Measurements from ENCODE around the gene LRRK2.

Gene LRRK2

DNA sequence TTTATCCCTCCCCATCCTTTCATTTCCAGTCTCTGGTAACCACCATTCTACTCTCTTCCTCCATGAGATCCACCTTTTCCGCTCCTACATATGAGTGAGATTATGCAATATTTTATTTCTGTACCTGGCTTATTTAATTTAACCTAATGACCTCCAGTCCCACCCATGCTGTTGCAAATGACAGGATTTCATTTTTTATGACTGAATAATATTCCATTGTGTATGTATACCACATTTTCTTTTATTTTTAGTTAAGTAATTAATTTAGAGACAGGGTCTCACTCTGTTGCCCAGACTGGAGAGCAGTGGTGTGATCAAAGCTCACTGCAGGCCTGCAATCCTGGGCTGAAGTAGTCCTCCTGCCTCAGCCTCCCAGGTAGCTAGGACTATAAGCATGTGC, 2.6 kb downstream of the LRRK2 start:
- Histone ChIP-seq H3F3A (ENCODE audit: low read depth) (no peaks in the 10 kb centered on the region), H3K4me1 (ENCODE audit: insufficient read depth, low read length, poor library complexity, severe bottlenecking) (no peaks in the 10 kb centered on the region), H3K79me2 (ENCODE audit: insufficient read depth, low read length) (no peaks in the 10 kb centered on the region), H3K9me3 (ENCODE audit: insufficient read depth, low read depth, low read length) (no peaks in the 10 kb centered on the region), H3K4me2 (ENCODE audit: low read depth, low read length, poor library complexity, severe bottlenecking) (no peak overlapping the region), H3K27me3 (ENCODE audit: insufficient read depth, low read length, poor library complexity, severe bottlenecking) (no peaks in the 10 kb centered on the region), H3K9ac (ENCODE audit: low read depth, low read length, poor library complexity, severe bottlenecking) (no peak overlapping the region), H3K4me3 (ENCODE audit: low read length, poor library complexity, severe bottlenecking) (no peak overlapping the region), H3K36me3 (ENCODE audit: insufficient read depth, low read length) (no peaks in the 10 kb centered on the region), H3K9me2 (replicated peaks; ENCODE audit: low read depth, low read length) (no peaks in the 10 kb centered on the region), H4K20me1 (ENCODE audit: insufficient read depth, low read length, poor library complexity, severe bottlenecking) (no peaks in the 10 kb centered on the region), H2AFZ (ENCODE audit: low read length) (no peak overlapping the region)
- no peak for TF ChIP-seq EZH2phosphoT487 (IDR thresholded peaks at IDR 0.05; ENCODE audit: borderline replicate concordance)
- TF ChIP-seq, protein P1, sequence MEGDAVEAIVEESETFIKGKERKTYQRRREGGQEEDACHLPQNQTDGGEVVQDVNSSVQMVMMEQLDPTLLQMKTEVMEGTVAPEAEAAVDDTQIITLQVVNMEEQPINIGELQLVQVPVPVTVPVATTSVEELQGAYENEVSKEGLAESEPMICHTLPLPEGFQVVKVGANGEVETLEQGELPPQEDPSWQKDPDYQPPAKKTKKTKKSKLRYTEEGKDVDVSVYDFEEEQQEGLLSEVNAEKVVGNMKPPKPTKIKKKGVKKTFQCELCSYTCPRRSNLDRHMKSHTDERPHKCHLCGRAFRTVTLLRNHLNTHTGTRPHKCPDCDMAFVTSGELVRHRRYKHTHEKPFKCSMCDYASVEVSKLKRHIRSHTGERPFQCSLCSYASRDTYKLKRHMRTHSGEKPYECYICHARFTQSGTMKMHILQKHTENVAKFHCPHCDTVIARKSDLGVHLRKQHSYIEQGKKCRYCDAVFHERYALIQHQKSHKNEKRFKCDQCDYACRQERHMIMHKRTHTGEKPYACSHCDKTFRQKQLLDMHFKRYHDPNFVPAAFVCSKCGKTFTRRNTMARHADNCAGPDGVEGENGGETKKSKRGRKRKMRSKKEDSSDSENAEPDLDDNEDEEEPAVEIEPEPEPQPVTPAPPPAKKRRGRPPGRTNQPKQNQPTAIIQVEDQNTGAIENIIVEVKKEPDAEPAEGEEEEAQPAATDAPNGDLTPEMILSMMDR (conservative IDR thresholded peaks at IDR 0.05; ENCODE audit: low read length): no peak

DNA sequence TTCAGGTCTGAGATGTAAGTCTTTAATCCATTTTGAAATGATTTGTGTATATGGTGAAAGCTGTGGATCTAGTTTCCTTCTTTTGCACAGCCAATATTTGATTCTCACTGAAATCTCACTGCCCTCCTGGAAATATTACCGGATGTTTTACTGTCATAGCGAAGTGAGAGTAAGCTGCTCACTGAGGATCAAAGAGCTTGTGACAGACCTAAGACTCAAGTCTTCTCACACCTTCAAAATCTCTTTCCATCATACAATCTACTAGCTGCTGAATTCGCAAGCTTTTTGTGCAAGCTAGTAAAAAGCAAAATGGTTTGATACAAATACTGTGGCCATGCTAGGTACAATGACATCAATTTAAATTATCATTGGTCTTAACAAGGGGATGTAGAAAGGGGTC, 3.9 kb downstream of the LRRK2 start:
- Histone ChIP-seq H3K4me3 (ENCODE audit: low read length, poor library complexity, severe bottlenecking) (no peak overlapping the region), H3K36me3 (ENCODE audit: insufficient read depth, low read length) (no peaks in the 10 kb centered on the region), H2AFZ (ENCODE audit: low read length) (no peak overlapping the region), H3F3A (ENCODE audit: low read depth) (no peaks in the 10 kb centered on the region), H3K27me3 (ENCODE audit: insufficient read depth, low read length, poor library complexity, severe bottlenecking) (no peaks in the 10 kb centered on the region), H3K79me2 (ENCODE audit: insufficient read depth, low read length) (no peaks in the 10 kb centered on the region), H3K9me2 (replicated peaks; ENCODE audit: low read depth, low read length) (no peaks in the 10 kb centered on the region), H3K4me2 (ENCODE audit: low read depth, low read length, poor library complexity, severe bottlenecking) (no peak overlapping the region), H4K20me1 (ENCODE audit: insufficient read depth, low read length, poor library complexity, severe bottlenecking) (no peaks in the 10 kb centered on the region), H3K4me1 (ENCODE audit: insufficient read depth, low read length, poor library complexity, severe bottlenecking) (no peaks in the 10 kb centered on the region), H3K9me3 (ENCODE audit: insufficient read depth, low read depth, low read length) (no peaks in the 10 kb centered on the region), H3K9ac (ENCODE audit: low read depth, low read length, poor library complexity, severe bottlenecking) (no peak overlapping the region)
- no peak for TF ChIP-seq EZH2phosphoT487 (IDR thresholded peaks at IDR 0.05; ENCODE audit: borderline replicate concordance)
- TF ChIP-seq, protein P1 (conservative IDR thresholded peaks at IDR 0.05; ENCODE audit: low read length): no peak

DNA sequence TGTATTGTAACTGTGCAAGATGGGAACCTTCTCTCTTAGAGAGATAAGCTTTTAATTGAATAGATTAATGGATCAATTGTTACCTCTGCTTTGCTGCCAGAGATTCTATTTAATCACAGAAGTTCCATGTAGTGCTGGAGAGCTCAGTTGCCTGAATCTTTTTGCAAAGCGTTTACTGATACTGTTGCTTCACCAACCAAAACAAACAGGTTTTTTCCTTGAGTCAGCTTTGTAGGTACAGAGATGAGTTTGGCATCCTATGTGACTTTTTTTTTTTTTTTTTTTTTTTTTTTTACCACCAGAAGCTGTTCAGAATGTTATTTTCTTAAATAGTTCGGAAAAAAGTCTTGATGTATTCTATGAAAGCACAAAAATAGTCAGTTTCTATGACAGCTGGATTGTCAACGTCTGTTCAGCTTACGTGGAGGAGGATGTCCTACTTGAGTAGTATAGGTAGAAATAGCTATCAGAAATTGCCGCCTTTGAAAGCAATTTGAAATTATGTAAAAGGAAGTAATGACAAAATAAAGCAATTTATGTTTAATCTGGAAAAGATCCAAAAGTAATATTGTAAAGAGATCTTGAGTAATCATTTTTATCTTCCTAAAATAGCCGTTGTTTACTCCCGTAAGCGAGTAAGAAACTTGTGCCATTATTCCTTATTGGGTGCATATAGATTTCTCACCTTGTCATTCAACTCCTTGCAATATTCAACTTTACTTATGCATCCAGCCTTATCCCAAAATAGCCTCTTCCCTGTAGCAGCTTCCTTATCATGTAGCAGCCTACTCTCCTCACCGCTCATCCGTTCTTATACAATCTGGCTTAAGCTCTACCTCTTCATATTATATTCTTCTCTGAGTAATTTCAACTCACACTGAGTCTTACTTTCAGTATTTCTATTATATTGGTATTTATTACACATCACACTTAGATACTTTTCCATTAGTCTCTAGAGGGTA, 5.2 kb downstream of the LRRK2 start:
- no peaks in the 10 kb centered on the region for H3K79me2 ChIP-seq (ENCODE audit: insufficient read depth, low read length)
- H3K9ac ChIP-seq (ENCODE audit: low read depth, low read length, poor library complexity, severe bottlenecking): no peak overlapping the region
- TF ChIP-seq EZH2phosphoT487 (IDR thresholded peaks at IDR 0.05; ENCODE audit: borderline replicate concordance): no peak
- no peaks in the 10 kb centered on the region for H3K27me3 ChIP-seq (ENCODE audit: insufficient read depth, low read length, poor library complexity, severe bottlenecking)
- H3K4me2 ChIP-seq (ENCODE audit: low read depth, low read length, poor library complexity, severe bottlenecking): no peak overlapping the region
- no peaks in the 10 kb centered on the region for H3K36me3 ChIP-seq (ENCODE audit: insufficient read depth, low read length)
- H4K20me1 ChIP-seq (ENCODE audit: insufficient read depth, low read length, poor library complexity, severe bottlenecking): no peaks in the 10 kb centered on the region
- no peaks in the 10 kb centered on the region for H3K9me2 ChIP-seq (replicated peaks; ENCODE audit: low read depth, low read length)
- H3K9me3 ChIP-seq (ENCODE audit: insufficient read depth, low read depth, low read length): no peaks in the 10 kb centered on the region
- no peaks in the 10 kb centered on the region for H3F3A ChIP-seq (ENCODE audit: low read depth)
- H3K4me3 ChIP-seq (ENCODE audit: low read length, poor library complexity, severe bottlenecking): no peak overlapping the region
- H2AFZ ChIP-seq (ENCODE audit: low read length): no peak overlapping the region
- H3K4me1 ChIP-seq (ENCODE audit: insufficient read depth, low read length, poor library complexity, severe bottlenecking): no peaks in the 10 kb centered on the region
